ENCODE measurements around the gene NR4A1. TPM values are rescaled to one million over a fixed set of nuclear protein-coding genes. Genes with fewer than 3 reads are reported as not detected.

The NR4A1 gene
- total RNA-seq, 3 donors from 2014 or later (not counting 1 experiment from before 2014, with no cell fraction given) = 72.5 to 177 (median 96.7) TPM

GRCh38 chr12:52056801-52057637 is 5.8 kb downstream of the NR4A1 start:
- Histone ChIP-seq H3K27me3 (ENCODE audit: control insufficient read depth, insufficient read depth, low read length) (no peaks in the 10 kb centered on the region), H3K4me3 (ENCODE audit: low read length) (no peak overlapping the region), H3K4me1 (ENCODE audit: control insufficient read depth, insufficient read depth, low read length) (peaks cover 9% of the 10 kb centered on the region), H3K9me3 (ENCODE audit: control insufficient read depth, insufficient read depth, low read length) (no peaks in the 10 kb centered on the region), H3K27ac (ENCODE audit: low read length) (no peak overlapping the region), H3K36me3 (ENCODE audit: control insufficient read depth, insufficient read depth, low read length) (no peaks in the 10 kb centered on the region)
- Mint-ChIP-seq H3K9me3 (no peaks in the 10 kb centered on the region), H3K4me1 (peaks cover 3% of the 10 kb centered on the region in 2 donors), H3K27ac (peak overlapping the region; percentile 11 to 31), H3K4me3 (no peak overlapping the region), H3K36me3 (no peaks in the 10 kb centered on the region), H3K27me3 (ENCODE audit: low read depth in 2 of 2) (no peaks in the 10 kb centered on the region)
- ATAC-seq (no peak), DNase-seq (no peak)
- intact Hi-C loops (cut with micrococcal nuclease) = no loop called here
- 91% methylated on average over 23 of the region's 23 CpGs for WGBS (ENCODE audit: insufficient coverage)
- no peak for TF ChIP-seq CTCF (IDR thresholded peaks at IDR 0.05)

GRCh38 chr12:52057638-52058576 is 6.7 kb downstream of the NR4A1 start:
- no peak for TF ChIP-seq CTCF (IDR thresholded peaks at IDR 0.05)
- no peaks in the 10 kb centered on the region for H3K9me3 ChIP-seq (ENCODE audit: control insufficient read depth, insufficient read depth, low read length)
- DNase-seq = no peak
- no peaks in the 10 kb centered on the region for H3K4me1 Mint-ChIP-seq
- no peaks in the 10 kb centered on the region for H3K4me1 ChIP-seq (ENCODE audit: control insufficient read depth, insufficient read depth, low read length)
- H3K4me3 Mint-ChIP-seq = no peak overlapping the region
- peak overlapping the region; percentile 11 to 31 for H3K27ac Mint-ChIP-seq
- 88% methylated on average over 14 of the region's 14 CpGs for WGBS (ENCODE audit: insufficient coverage)
- no peaks in the 10 kb centered on the region for H3K36me3 Mint-ChIP-seq
- no peaks in the 10 kb centered on the region for H3K27me3 Mint-ChIP-seq (ENCODE audit: low read depth in 2 of 2)
- intact Hi-C loops (cut with micrococcal nuclease) = no loop called here
- H3K27ac ChIP-seq (ENCODE audit: low read length) = no peak overlapping the region
- ATAC-seq = no peak
- H3K4me3 ChIP-seq (ENCODE audit: low read length) = no peak overlapping the region
- no peaks in the 10 kb centered on the region for H3K9me3 Mint-ChIP-seq
- no peaks in the 10 kb centered on the region for H3K36me3 ChIP-seq (ENCODE audit: control insufficient read depth, insufficient read depth, low read length)
- no peaks in the 10 kb centered on the region for H3K27me3 ChIP-seq (ENCODE audit: control insufficient read depth, insufficient read depth, low read length)

- Histone ChIP-seq H3K27me3 (ENCODE audit: control insufficient read depth, insufficient read depth, low read length) (no peaks in the 10 kb centered on the region), H3K9me3 (ENCODE audit: control insufficient read depth, insufficient read depth, low read length) (no peaks in the 10 kb centered on the region), H3K4me1 (ENCODE audit: control insufficient read depth, insufficient read depth, low read length) (no peaks in the 10 kb centered on the region), H3K36me3 (ENCODE audit: control insufficient read depth, insufficient read depth, low read length) (no peaks in the 10 kb centered on the region), H3K27ac (ENCODE audit: low read length) (no peak overlapping the region), H3K4me3 (ENCODE audit: low read length) (no peak overlapping the region)
- ATAC-seq (peak in 1 of 3 donors; percentile 6), DNase-seq (no peak)
- no peak for TF ChIP-seq CTCF (IDR thresholded peaks at IDR 0.05)
- Mint-ChIP-seq H3K27ac (peak overlapping the region in 1 of 2 donors; percentile 41), H3K4me3 (no peak overlapping the region), H3K36me3 (no peaks in the 10 kb centered on the region), H3K4me1 (no peaks in the 10 kb centered on the region), H3K9me3 (no peaks in the 10 kb centered on the region), H3K27me3 (ENCODE audit: low read depth in 2 of 2) (no peaks in the 10 kb centered on the region)
- WGBS (ENCODE audit: insufficient coverage) = 80% methylated on average over 24 of the region's 25 CpGs
- intact Hi-C loops (cut with micrococcal nuclease) = no loop called here
Measured at GRCh38 chr12:52058631-52059361, 7.6 kb downstream of the NR4A1 start.

Measured in natural killer cell (primary cell).